ENCODE data around the gene DPEP3. TPM values are rescaled to one million over a fixed set of nuclear protein-coding genes. Genes with fewer than 3 reads are reported as not detected.

The DPEP3 gene
- total and polyA plus RNA-seq, 10 of the 15 experiments (the other 5 are each of a cell fraction or from before 2014, with no cell fraction given): not detected

DNA sequence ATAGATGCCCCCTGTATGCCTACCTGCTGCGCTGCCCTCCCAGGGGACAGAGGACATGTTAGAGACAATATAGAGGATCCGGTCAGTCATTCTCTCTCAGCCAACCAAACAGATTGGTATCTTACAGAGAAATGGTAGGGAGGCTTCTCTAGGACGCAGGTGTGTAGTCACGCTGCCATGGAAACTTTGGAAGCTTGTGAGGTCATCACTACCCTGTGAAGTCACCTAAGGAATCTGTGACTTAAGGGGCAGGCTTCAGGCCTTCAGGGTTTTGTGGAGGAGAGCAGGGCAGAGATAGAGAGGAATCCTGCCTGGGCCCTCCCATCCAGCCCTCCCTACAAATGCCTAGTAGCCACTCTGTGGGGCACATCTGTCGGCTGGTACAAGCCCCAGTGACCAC lies 35.4 kb upstream of the DPEP3 start, which contains the start of gene DPEP2NB (continued):
- TF ChIP-seq, protein P1, sequence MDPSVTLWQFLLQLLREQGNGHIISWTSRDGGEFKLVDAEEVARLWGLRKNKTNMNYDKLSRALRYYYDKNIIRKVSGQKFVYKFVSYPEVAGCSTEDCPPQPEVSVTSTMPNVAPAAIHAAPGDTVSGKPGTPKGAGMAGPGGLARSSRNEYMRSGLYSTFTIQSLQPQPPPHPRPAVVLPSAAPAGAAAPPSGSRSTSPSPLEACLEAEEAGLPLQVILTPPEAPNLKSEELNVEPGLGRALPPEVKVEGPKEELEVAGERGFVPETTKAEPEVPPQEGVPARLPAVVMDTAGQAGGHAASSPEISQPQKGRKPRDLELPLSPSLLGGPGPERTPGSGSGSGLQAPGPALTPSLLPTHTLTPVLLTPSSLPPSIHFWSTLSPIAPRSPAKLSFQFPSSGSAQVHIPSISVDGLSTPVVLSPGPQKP (IDR thresholded peaks at IDR 0.05; ENCODE audit: low read depth, low read length): no peak

DNA sequence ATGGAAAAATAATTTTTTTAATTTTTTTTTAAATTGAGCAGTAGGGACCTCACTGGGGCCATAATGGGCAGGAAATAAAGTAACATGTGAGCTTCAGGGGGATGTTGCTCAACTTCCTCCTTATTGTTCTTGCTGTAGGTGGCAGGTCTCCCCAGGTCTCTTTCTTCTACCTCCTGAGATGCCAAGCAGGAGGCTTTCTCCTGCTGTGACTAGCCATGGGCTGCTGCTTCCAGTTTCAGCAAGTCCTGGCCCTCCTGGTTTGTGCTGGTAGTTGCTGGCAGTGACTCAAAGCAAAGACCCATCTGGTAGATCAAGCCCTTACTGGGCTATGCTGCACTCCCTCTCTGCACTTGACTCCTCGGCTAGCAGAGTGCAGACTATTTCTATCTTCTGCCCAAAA lies 33.1 kb upstream of the DPEP3 start:
- DNase-seq (ENCODE audit: low read depth, low spot score) (no peak), FAIRE-seq (no peak), ATAC-seq (no peak)
- no peak overlapping the region for H2AFZ ChIP-seq (ENCODE audit: control insufficient read depth, low read depth, low read length)
- no peaks in the 10 kb centered on the region for H3K79me2 ChIP-seq (ENCODE audit: control insufficient read depth, insufficient read depth, low read length)
- no peak overlapping the region for H3K4me2 ChIP-seq (ENCODE audit: control insufficient read depth, insufficient read depth)
- RAD21 ChIA-PET (ENCODE audit: unreplicated experiment): no interaction called here
- in situ Hi-C loops (cut with MboI) (no loop called here), intact Hi-C loops (cut with micrococcal nuclease; ENCODE audit: unreplicated experiment) (no loop called here)
- no peak overlapping the region for H3K27ac ChIP-seq (ENCODE audit: control insufficient read depth, insufficient read depth)
- no peaks in the 10 kb centered on the region for H3K9me3 ChIP-seq (replicated peaks; ENCODE audit: control insufficient read depth, insufficient read depth, low read length)
- POLR2A ChIA-PET: interaction anchor here (0.7 kb wide), 1 partner anchor 209 kb away, joined by 3 read pairs; no protein-coding TSS in a partner anchor
- H3K4me1 ChIP-seq (ENCODE audit: control insufficient read depth, insufficient read depth, low read length): no peaks in the 10 kb centered on the region
- SMC1A ChIA-PET (ENCODE audit: uncharacterized antibody, unreplicated experiment): no interaction called here
- CTCF ChIA-PET: no interaction called here
- no TSS peak for BruUV-seq (replicated peaks)
- no peaks in the 10 kb centered on the region for H3K36me3 ChIP-seq (ENCODE audit: control insufficient read depth in 2 of 2, insufficient read depth in 2 of 2, low read length in 1 of 2)
- H3K4me3 ChIP-seq: no peak overlapping the region
- H3K9ac ChIP-seq (ENCODE audit: control insufficient read depth, insufficient read depth, low read length): no peak overlapping the region
- WGBS (ENCODE audit: insufficient coverage, insufficient replicate concordance, low lambda C conversion rate, missing lambda C conversion rate): 0% methylated on average over 1 of the region's 1 CpG
- no peaks in the 10 kb centered on the region for H3K27me3 ChIP-seq (replicated peaks in 1 of 2; ENCODE audit: control insufficient read depth in 2 of 2, insufficient read depth in 2 of 2, low read length in 1 of 2)
- H4K20me1 ChIP-seq (ENCODE audit: control insufficient read depth, insufficient read depth): no peaks in the 10 kb centered on the region
- TF ChIP-seq ZNF384 (IDR thresholded peaks at IDR 0.05; ENCODE audit: borderline replicate concordance, low read depth, low read length): no peak
- TF ChIP-seq, protein P2, sequence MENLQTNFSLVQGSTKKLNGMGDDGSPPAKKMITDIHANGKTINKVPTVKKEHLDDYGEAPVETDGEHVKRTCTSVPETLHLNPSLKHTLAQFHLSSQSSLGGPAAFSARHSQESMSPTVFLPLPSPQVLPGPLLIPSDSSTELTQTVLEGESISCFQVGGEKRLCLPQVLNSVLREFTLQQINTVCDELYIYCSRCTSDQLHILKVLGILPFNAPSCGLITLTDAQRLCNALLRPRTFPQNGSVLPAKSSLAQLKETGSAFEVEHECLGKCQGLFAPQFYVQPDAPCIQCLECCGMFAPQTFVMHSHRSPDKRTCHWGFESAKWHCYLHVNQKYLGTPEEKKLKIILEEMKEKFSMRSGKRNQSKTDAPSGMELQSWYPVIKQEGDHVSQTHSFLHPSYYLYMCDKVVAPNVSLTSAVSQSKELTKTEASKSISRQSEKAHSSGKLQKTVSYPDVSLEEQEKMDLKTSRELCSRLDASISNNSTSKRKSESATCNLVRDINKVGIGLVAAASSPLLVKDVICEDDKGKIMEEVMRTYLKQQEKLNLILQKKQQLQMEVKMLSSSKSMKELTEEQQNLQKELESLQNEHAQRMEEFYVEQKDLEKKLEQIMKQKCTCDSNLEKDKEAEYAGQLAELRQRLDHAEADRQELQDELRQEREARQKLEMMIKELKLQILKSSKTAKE (IDR thresholded peaks at IDR 0.05; ENCODE audit: low read depth, poor library complexity, severe bottlenecking): no peak
- no peak for TF ChIP-seq BCL11A (IDR thresholded peaks at IDR 0.05; ENCODE audit: low read depth, low read length)
- TF ChIP-seq, protein P3, sequence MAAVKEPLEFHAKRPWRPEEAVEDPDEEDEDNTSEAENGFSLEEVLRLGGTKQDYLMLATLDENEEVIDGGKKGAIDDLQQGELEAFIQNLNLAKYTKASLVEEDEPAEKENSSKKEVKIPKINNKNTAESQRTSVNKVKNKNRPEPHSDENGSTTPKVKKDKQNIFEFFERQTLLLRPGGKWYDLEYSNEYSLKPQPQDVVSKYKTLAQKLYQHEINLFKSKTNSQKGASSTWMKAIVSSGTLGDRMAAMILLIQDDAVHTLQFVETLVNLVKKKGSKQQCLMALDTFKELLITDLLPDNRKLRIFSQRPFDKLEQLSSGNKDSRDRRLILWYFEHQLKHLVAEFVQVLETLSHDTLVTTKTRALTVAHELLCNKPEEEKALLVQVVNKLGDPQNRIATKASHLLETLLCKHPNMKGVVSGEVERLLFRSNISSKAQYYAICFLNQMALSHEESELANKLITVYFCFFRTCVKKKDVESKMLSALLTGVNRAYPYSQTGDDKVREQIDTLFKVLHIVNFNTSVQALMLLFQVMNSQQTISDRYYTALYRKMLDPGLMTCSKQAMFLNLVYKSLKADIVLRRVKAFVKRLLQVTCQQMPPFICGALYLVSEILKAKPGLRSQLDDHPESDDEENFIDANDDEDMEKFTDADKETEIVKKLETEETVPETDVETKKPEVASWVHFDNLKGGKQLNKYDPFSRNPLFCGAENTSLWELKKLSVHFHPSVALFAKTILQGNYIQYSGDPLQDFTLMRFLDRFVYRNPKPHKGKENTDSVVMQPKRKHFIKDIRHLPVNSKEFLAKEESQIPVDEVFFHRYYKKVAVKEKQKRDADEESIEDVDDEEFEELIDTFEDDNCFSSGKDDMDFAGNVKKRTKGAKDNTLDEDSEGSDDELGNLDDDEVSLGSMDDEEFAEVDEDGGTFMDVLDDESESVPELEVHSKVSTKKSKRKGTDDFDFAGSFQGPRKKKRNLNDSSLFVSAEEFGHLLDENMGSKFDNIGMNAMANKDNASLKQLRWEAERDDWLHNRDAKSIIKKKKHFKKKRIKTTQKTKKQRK (IDR thresholded peaks at IDR 0.05; ENCODE audit: low read depth, low read length): no peak
- TF ChIP-seq MTA2 (IDR thresholded peaks at IDR 0.05; ENCODE audit: low read depth): no peak
- TF ChIP-seq ASH2L (IDR thresholded peaks at IDR 0.05; ENCODE audit: borderline replicate concordance, low read depth): no peak
- no peak for TF ChIP-seq GABPA (IDR thresholded peaks at IDR 0.05; ENCODE audit: low read depth)
- no peak for TF ChIP-seq MXI1 (IDR thresholded peaks at IDR 0.05; ENCODE audit: low read depth, low read length)
- no peak for TF ChIP-seq CHD4 (IDR thresholded peaks at IDR 0.05)
- TF ChIP-seq ATF3 (IDR thresholded peaks at IDR 0.05; ENCODE audit: borderline replicate concordance, extremely low read depth, low read depth, low read length): no peak
- no peak for TF ChIP-seq NR2C2 (IDR thresholded peaks at IDR 0.05; ENCODE audit: borderline replicate concordance, control insufficient read depth, insufficient read length, low read depth)
- no peak for TF ChIP-seq NFXL1 (IDR thresholded peaks at IDR 0.05; ENCODE audit: borderline replicate concordance)
- no peak for TF ChIP-seq CREB1 (IDR thresholded peaks at IDR 0.05; ENCODE audit: low read depth)
- TF ChIP-seq SIN3A (IDR thresholded peaks at IDR 0.05; ENCODE audit: low read depth, low read length): no peak
- TF ChIP-seq RFX5 (IDR thresholded peaks at IDR 0.05; ENCODE audit: low read depth, low read length): no peak
- TF ChIP-seq YY1 (IDR thresholded peaks at IDR 0.05; ENCODE audit: low read depth, low read length): no peak

All from GM12878 (cell line).